HG03342 (cell line): Measurements from ENCODE around the gene IGLL5.

Experiments used
- ATAC-seq: cut with Tn5 transposase; IDR thresholded peaks from one replicate; pipeline ENCODE4 v1.9.1; 2021; ENCODE audit warnings: mild to moderate bottlenecking, moderate library complexity; ENCODE audit not compliant: unreplicated experiment

Gene IGLL5

DNA sequence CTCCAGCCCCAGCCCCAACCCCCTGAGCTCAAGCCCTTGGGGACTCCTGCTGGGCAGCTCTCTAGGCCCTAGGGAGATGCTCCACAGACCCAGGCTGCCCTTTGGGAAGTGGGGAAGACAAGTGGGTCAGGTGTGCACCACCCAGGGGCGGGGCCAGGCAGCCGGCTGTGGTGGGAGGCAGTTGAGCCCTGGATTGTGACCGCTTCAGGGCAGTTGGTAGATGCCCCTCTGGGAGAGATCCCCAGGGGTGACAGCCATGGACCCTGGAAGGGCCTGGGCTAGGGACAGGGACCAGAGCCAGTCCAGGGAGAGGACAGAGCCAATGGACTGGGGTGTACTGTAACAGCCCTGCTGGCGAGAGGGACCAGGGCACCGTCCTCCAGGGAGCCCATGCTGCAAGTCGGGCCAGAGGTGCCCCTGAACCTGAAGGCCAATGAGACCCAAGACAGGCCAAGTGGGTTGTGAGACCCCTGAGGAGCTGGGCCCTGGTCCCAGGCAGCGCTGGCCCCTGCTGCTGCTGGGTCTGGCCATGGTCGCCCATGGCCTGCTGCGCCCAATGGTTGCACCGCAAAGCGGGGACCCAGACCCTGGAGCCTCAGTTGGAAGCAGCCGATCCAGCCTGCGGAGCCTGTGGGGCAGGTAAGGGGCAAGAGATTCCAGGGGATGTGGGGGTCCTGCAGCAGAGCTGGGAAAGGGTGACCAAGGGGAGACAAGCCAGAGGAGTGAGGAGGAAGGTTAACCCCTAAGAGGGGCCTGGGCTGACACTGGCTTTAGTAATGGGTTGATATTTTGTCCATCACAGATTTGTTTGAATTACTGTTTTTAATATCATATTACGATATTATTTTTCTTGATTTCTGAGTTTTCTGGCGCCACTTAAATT lies at the start of gene IGLL5:
Gene IGLL5 (plus strand): TSS at position 196 of the 883 bp plus-strand sequence. CDS start 238 bp downstream, at position 434.
- no peak for ATAC-seq

DNA sequence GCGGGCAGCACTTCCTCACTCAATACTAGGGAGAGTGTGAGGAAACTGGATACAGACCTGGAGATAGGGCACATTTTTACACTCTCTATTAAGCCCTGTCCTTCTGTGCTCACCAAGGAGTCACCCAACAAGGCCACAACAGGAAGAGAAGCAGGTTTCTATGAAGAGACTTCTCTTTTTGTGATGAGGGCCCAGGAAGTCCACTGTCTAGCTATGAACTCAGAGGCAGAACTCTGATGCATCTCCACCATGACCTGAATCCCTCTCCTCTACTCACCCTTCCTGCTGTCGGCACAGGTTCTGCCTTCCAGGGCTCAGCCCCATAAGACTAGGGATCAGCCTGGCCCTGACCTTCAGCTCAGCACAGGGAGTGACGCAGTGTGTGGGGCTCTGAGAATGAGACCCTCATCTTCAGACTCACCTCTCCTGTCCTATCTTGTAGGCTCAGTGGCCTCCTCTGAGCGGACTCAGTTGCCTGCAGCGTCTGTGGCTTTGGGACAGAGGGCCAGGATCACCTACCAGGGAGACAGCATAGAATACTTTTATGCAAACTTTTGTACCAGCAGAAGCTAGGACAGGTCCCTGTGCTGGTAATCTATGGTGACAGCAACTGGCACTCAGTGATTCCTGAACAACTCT lies 49.3 kb upstream of the IGLL5 start:
- ATAC-seq = no peak

DNA sequence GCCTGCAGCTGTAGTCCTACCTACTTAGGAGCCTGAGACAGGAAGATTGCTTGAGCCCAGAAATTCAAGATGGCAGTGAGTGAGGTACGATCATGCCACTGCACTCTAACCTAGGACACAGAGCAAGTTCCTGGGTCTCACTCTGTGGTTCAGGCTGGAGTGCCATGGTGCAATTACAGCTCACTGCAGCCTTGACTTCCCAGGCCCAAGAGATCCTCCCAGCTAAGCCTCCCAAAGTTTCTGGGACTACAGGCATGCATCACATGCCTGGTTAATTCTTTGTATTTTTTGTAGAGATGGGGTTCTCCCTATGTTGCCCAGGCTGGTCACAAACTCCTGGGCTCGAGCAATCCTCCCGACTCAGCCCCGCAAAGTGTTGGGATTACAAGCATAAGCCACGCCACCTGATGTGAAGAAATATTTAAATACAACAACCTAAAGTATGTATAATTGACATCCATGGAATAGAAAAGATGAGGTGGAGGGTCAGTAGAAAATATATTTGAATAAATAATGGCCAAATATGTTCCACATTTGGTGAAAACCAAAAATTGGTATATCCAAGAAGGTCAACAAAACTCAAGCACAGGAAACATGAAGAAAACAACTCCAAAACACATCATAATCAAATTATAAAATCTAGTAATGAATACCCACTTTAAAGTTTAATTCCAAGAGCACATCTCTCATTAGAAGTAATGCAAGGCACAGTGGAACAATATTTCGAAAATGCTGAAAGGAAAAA lies 47.9 kb upstream of the IGLL5 start:
- ATAC-seq = no peak

DNA sequence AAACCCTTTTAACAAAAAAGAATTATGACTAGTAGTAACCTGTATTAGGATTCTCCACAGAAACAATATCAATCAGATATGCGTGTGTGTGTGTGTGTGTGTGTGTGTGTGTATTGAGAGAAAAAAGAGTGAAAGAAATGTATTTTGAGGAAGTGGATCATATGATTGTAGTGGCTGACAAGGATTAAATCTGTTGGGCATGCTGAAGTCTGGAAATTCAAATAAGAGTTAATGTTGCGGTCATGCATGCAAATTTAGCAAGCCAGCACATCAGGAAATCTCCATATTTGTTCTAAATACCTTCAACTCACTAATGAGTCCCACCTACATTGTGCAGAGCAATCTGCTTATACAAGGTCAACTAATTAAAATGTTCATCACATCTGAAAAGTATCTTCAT lies 46.8 kb upstream of the IGLL5 start:
- ATAC-seq = no peak

DNA sequence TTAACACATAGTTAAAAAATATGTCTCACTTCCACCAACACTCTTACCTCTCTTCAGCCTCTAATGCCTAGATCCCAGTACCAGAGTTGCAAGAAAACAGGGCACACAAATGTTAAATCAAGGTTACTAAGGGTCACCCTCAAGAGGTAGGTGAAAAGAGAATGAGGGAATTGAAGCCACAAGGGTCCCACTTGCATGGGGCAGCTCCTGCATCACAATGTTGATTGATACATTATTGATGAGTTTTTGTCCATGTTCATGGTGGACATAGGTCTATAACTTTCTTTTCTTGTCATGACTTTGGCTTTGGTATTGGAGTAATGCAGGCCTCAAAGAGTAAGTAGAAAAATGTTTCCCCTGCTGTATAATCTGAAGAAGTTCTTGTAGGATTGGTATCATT lies 46.0 kb upstream of the IGLL5 start:
- no peak for ATAC-seq

DNA sequence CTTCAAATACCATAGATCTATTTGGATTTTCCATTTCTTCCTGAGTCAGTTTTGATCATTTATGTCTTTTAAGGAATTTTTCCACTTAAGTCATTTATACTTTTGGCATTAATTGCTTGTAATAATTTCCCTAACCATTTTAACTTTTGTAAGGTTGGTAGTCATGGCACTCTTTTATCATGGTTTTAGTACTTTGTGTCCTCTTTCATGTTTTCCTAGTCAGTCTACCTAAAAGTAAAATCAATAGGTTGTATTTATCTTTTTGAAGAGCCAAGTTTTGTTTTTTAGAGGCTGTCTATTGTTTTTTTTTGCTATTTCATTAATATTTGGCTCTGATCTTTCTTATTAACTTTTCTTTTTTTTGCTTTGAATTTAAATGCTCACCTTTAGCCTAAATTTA lies 45.5 kb upstream of the IGLL5 start:
- ATAC-seq = no peak

DNA sequence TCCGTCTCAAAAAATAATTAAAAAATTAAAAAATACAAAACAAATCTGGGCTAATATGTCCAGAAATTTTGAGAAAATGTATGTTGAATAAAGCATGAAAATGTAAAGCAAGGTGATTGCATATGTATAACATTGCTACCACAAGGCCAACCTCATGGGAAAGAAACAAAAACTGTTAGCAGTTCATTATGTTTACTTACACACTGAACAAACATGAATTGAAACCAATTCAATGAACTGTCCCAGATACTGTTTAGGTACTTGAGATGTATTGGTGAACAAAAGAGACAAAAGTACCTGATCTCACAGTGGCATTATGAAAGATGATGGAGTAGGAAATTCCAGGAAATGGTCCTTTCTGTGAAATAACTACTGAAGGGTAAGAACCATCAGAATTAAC lies 43.8 kb upstream of the IGLL5 start:
- no peak for ATAC-seq

DNA sequence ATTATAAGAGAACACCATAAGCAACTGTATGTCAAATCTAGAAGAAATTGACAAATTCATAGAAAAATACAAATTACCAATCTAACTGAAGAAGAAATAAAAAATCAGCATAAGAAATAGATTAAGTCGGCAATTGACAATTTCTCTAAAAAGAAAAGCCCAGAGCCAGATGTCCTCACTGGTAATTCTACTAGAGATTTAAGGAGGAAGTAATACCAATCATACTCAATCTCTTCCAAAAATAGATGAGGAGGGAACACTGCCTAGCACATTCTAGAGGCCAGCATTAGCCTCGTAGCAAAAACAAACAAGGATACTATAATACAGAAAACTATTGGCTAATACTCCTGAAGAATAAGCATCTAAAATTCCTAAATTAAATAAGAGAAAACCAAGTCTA lies 40.4 kb upstream of the IGLL5 start:
- no peak for ATAC-seq

DNA sequence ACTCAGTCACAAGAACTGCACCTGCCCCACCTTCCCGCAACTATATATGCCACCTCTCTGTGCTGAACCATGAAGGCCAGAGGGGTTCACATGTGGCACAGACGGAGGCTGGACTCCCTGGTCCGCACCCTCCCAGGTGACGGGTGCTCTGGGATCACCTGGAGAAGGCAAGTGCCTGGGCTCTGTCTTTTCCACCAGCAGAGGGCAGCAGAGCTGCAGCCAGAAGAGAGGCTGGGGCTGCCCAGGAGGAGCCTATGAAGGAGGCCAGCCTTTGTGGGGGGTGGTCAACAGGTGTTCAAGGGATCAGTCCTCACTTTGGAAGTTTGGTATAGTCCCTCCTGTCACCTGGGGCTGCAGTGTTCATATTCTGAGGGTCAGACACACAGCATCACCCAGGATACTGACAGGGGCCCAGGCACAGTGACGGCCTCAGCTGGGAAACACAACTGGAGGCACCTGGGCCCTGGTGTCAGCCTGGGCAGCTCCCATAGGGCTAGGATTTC lies 39.2 kb upstream of the IGLL5 start:
- ATAC-seq = no peak

DNA sequence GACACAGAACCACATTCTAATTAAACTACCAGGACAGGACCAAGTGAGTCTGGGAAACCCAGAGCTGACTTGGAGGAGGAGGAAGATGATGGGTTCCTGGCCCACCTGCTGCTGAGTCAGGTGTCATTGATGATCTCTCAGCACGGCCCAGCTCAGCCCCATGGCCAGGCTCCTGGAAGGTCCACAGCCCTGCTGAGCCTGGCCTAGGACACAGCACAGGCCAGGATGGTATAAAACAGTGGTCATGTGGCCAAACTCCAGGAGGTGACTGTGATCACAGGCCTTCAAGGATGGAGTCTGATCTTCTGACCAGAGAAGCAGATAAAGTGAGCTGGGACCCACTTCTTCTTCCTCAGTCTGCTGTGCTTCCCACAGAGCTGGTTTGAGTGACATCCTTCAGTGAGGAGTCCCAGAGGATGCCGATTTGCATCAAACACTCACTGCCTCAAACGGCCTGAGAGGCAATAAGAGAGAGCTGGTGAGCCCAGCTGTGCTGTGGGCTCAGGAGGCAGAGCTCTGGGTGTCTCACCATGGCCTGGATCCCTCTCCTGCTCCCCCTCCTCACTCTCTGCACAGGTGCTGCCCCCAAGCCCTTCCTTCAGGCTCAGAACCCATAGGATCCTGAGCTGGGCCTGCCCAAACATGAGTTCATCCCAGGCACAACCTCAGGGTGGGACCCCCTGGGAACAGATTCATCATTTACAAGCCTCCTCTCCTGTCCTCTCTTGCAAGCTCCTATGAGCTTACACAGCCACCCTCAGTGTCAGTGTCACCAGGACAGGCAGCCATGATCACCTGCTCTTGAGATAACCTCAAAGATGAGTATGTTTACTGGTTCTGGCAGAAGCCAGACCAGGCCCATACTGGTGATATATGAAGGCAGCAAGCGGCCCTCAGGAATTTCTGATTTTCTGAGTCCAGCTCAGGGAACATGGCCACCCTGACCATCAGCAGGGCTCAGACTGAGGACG lies 37.7 kb upstream of the IGLL5 start:
- ATAC-seq = no peak

DNA sequence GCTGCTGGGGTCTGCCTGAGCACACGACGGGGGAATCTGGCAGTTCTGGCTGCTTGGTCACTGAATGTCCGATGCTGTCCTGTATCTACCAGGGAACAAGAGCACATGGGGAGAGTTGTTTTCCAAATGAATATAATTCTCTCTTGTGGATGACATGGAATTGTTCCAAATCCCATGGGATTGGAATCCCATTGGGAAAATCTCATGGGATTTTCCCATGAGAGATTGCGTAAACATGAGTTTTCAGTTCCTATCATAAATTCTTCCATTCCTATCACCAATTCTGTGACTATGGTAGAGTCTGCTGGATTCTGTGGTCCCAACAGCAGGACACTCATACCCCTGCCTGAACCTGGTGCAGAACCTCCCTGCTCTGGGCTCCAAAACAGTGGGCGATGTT lies 35.6 kb upstream of the IGLL5 start:
- ATAC-seq = no peak

DNA sequence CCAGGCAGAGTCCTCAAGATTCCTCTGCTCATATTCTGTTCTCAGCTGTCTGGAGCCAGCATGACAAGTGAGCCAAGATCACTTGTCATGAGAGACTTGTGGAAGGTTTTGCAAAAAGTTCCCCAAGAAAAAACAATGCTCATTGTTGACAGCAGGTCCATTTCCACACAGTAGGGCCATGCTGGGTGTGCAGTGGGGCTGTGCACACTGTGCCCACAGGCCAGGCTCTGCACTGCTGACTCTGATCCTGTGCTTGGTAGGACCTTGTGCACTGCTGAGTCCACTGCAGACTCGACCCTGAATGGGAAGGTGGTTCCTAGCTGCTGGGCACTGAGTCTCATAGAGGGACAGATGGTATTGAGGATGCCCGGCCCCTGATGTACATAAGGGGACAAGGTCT lies 33.9 kb upstream of the IGLL5 start:
- no peak for ATAC-seq

DNA sequence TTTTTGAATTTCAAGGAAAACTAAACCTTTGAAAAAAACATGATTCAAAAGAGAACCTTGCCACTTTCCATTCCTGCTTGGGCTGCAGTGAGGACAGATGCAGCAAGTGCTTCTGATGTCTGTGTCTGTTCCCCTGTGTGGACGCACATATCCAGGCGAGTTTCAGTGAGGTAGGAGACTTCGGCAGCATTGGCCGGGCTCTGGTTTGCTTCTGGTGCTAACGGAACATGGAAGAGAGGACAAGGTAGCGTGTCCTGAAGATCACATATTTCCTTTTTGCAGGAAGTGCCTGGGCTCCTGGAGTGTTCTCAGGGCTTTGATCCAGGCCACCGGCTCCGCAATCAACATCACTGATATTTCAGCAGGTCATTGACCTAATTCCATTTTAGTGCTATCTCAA lies 33.1 kb upstream of the IGLL5 start:
- no peak for ATAC-seq

DNA sequence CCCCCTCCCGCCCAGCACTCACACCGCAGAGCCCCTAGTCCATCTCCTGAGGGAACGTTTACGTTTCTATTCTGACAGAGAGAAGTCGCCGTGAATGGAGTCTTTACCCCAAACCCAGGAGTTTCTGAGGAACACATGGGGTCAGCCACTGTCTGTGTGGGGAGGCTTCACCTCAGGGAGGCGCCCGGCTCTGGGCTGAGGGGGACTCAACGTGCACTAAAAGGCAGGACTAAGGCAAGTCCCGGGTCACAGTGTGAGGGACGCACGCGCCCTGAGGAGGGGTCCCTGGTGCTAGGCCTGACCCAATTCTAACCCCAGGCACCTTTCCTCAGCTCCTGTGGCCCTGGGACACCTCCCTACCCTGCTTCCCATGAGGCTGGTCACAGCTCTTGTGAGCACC lies 32.5 kb upstream of the IGLL5 start:
- no peak for ATAC-seq

DNA sequence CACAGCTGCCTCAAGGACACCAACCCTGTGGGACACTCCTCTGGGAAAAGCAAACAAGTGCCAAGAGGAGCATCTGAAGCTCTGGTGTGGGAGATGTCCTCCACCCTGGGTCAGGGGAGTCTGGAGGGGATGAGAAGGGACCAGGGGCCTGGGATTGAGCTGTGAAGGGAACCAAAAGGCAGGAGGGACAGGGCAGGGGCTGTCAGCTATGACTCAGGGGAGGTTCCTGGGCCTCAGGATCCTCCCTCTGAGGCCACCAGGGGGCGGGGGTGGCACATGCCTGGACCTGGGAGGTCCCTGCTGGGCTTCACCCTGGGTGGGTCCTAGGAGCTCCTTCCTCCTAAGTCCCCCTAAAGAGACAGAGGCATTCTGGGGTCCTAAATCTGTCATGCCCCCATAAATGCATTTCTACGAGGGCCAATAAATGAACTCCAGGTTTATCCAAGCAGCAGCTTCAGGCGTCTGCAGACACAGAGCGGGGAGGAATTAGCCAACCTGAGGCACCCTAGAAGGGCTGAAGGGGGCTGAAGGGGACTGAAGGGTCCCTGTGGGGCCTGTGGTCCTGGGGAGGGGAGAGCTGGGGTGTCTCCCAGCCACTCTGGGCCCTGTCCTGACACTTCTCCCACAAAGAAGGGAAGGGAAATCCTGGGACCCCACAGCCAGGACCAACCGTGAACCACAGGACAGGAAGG lies 31.9 kb upstream of the IGLL5 start:
- ATAC-seq = no peak

DNA sequence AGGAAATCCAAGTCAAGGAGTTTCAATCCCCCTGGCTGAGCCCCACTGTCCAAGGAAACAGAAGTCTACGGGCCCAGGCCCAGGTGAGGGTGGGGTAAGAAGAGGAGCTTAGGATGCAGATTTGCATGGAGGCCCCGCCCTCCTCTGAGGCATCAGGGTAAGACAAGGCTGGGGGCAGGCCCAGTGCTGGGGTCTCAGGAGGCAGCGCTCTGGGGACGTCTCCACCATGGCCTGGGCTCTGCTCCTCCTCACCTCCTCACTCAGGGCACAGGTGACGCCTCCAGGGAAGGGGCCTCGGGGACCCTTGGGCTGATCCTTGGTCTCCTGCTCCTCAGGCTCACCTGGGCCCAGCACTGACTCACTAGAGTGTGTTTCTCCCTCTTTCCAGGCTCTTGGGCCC lies 31.3 kb upstream of the IGLL5 start:
- no peak for ATAC-seq

DNA sequence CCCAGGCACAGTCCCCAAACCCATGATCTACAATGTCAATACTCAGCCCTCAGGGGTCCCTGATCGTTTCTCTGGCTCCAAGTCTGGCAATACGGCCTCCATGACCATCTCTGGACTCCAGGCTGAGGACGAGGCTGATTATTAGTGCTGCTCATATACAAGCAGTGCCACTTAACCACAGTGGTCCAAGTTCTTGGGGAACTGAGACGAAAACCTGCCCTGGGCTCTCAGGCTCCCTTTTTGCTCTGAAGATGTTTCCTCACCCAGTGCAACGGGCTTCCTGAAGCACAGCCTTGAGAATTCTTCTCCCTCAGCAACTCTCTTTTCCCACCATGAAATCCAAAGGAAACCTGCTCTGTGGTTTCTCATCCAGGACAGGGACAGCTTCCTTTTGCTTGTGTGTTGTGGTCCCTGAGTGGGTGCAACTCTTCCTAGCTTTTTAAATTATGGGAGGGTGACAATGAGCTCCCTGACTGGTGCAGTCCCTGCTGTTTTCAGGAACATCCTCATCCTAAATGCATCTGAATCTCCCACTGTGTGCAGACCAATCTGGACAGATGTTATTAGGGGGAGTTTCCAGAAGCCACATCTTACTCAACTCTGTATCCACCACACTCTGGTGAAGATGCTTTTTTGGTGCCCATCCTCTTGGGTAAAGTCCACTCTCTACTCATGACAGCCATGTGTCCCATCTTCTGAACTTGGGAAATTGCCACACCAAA lies 30.6 kb upstream of the IGLL5 start:
- no peak for ATAC-seq

DNA sequence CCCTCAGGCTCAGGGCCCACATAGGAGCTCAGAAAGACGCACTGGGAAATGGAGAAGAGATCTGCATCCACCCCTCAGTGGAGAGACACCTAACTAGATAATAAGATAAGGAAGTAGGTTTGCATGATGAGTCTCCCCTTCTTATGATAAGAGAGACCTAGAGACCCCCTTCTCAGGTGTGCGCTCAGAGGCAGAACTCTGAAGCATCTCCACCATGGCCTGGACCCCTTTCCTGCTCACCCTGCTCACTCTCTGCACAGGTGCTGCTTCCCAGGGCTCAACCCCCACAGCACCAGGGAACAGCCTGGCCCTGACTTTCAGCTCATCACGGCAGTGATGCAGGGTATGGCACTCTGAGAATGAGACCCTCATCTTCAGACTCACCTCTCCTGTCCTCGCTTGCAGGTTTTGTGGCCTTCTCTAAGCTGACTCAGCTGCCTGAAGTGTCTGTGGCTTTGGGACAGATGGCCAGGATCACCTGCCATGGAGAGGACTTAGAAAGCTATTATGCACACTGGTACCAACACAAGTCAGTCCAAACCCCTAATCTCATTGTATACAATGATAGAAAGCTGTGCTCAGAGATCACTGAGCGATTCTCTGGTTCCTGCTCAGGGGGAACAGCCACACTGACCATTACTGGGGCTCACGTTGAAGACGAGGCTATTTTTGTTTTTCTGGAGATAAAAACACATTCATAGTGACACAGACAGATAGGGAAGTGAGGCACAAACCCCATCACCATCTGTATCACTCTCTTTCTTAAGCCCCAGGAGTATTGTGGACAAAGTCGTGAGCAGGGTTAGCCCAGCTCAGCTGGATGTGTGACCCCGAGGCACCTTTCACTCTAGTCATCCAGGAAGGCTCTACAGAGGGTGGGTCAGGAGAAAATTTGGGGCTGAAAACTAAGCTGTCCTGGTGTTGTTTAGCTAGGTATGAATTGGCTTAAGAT lies 29.7 kb upstream of the IGLL5 start:
- no peak for ATAC-seq
